Gastrocnemius medialis (tissue), 4 donors: ENCODE data around the gene FAM174B. TPM values are rescaled to one million over a fixed set of nuclear protein-coding genes. Genes with fewer than 3 reads are reported as not detected.
A peak's percentile ranks its signal among the peaks of the same experiment; 100 is the strongest.

Source experiments
- ATAC-seq, 2 donors: fragments of 150-250 bp; one replicate each; pipeline ENCODE4 v1.9.1; 2016
- DNase-seq, 2 donors: peaks; one replicate each; pipeline ENCODE4 v3.0.0-alpha.2; 2019
- H3K27ac ChIP-seq, 4 donors: fragments of 200-600 bp; sonication (generic); 1 replicate in 1 of 4; 2 replicates in 3 of 4; pipeline ENCODE4 v1.5.1; 2016 to 2018; ENCODE audit warnings: mild to moderate bottlenecking in 2 of 4, moderate library complexity in 1 of 4
- H3K27me3 ChIP-seq, 3 donors: fragments of 200-600 bp; sonication (generic) in 2 of 3; 1 replicate in 1 of 3; 2 replicates in 2 of 3; pipeline versions ENCODE4 v1.5.1 to v1.6.0; 2016 to 2019; ENCODE audit warnings: mild to moderate bottlenecking in 1 of 3, moderate library complexity in 1 of 3
- H3K36me3 ChIP-seq, 2 donors: fragments of 200-600 bp; sonication (generic) in 1 of 2; one replicate each; pipeline ENCODE4 v1.5.1; 2017 to 2018
- H3K4me1 ChIP-seq, 2 donors: fragments of 200-600 bp; sonication (generic) in 1 of 2; one replicate each; pipeline ENCODE4 v1.5.1; 2016 to 2017; ENCODE audit warnings: mild to moderate bottlenecking in 2 of 2
- H3K4me3 ChIP-seq, 4 donors: fragments of 200-600 bp; sonication (generic) in 3 of 4; 1 replicate in 1 of 4; 2 replicates in 3 of 4; pipeline ENCODE4 v1.5.1; 2016 to 2019; ENCODE audit warnings: mild to moderate bottlenecking in 2 of 4
- H3K9me3 ChIP-seq, 3 donors: fragments of 200-600 bp; sonication (generic) in 2 of 3; 1 replicate in 1 of 3; 2 replicates in 2 of 3; pipeline ENCODE4 v1.5.1; 2016 to 2019
- CTCF ChIP-seq, 5 experiments: fragments of 450-650 bp in 3 of 5; fragments of 200-600 bp in 2 of 5; sonication (generic) in 2 of 5; IDR thresholded peaks in 4 of 5; conservative IDR thresholded peaks in 1 of 5; 1 replicate in 4 of 5; 2 replicates in 1 of 5; pipeline ENCODE4 v1.5.1; 2016 to 2019; ENCODE audit warnings: antibody characterized with exemption in 5 of 5, mild to moderate bottlenecking in 3 of 5, moderate library complexity in 3 of 5
- POLR2A ChIP-seq, 2 donors: fragments of 450-650 bp; IDR thresholded peaks; one replicate each; pipeline ENCODE4 v1.6.1; 2017; ENCODE audit warnings: antibody characterized with exemption in 2 of 2, mild to moderate bottlenecking in 2 of 2, moderate library complexity in 2 of 2
- in situ Hi-C, 4 donors: fragments of 200-750 bp; cut with MboI; loops; one replicate each; pipeline versions ENCODE4 v1.15.0 to v1.8.0; 2017; ENCODE audit warnings: low sequenced_read_pairs in 4 of 4
- intact Hi-C: fragments of 100-400 bp; cut with DNase I; formaldehyde crosslinking; loops from one replicate; pipeline ENCODE4 v1.15.1; 2023; ENCODE audit warnings: low total_unique reads
- total RNA-seq, 4 donors: library from RNA; depleted of rRNA; stranded (reverse); fragments of >200 nt; gene quantifications; one replicate each; pipeline versions ENCODE4 v1.1.0 to v1.2.3, GENCODE V29; 2016

FAM174B gene
- total RNA-seq, 4 donors from 2014 or later = 7.6 to 22.5 (median 11.6) TPM

GRCh38 chr15:92634671-92635201 lies 20.8 kb downstream of the FAM174B start:
- no peak for DNase-seq
- Histone ChIP-seq H3K9me3 (no peaks in the 10 kb centered on the region), H3K27me3 (no peaks in the 10 kb centered on the region), H3K4me1 (peaks cover 13 to 18% of the 10 kb centered on the region in 2 donors), H3K36me3 (peaks cover 0 to 2% of the 10 kb centered on the region in 2 donors), H3K4me3 (no peak overlapping the region), H3K27ac (peak overlapping the region in 1 of 4 donors; percentile 3)
- in situ Hi-C loops (no loop called here), intact Hi-C loops (no loop called here)
- ATAC-seq = no peak
- TF ChIP-seq CTCF (IDR thresholded peaks at IDR 0.05 in 4 of 5, conservative IDR thresholded peaks at IDR 0.05 in 1 of 5) (no peak), POLR2A (IDR thresholded peaks at IDR 0.05) (no peak)

GRCh38 chr15:92634060-92634459 lies 21.5 kb downstream of the FAM174B start:
- Histone ChIP-seq H3K9me3 (no peaks in the 10 kb centered on the region), H3K4me3 (no peak overlapping the region), H3K27me3 (no peaks in the 10 kb centered on the region), H3K36me3 (peaks cover 0 to 5% of the 10 kb centered on the region in 2 donors), H3K27ac (peak overlapping the region in 2 of 4 donors; percentile 3 to 49), H3K4me1 (peaks cover 13 to 18% of the 10 kb centered on the region in 2 donors)
- ATAC-seq (no peak), DNase-seq (no peak)
- TF ChIP-seq POLR2A (IDR thresholded peaks at IDR 0.05) (no peak), CTCF (IDR thresholded peaks at IDR 0.05 in 4 of 5, conservative IDR thresholded peaks at IDR 0.05 in 1 of 5) (no peak)
- in situ Hi-C loops (no loop called here), intact Hi-C loops (no loop called here)

GRCh38 chr15:92633418-92633817 lies 22.2 kb downstream of the FAM174B start:
- DNase-seq (no peak), ATAC-seq (no peak)
- no peaks in the 10 kb centered on the region for H3K27me3 ChIP-seq
- H3K36me3 ChIP-seq = peaks cover 0 to 5% of the 10 kb centered on the region in 2 donors
- in situ Hi-C loops = no loop called here
- intact Hi-C loops = no loop called here
- H3K4me1 ChIP-seq = peaks cover 9 to 13% of the 10 kb centered on the region in 2 donors
- H3K9me3 ChIP-seq = no peaks in the 10 kb centered on the region
- peak overlapping the region in 1 of 4 donors; percentile 3 for H3K27ac ChIP-seq
- TF ChIP-seq CTCF (IDR thresholded peaks at IDR 0.05 in 4 of 5, conservative IDR thresholded peaks at IDR 0.05 in 1 of 5) = no peak
- H3K4me3 ChIP-seq = no peak overlapping the region

- TF ChIP-seq POLR2A (IDR thresholded peaks at IDR 0.05) (no peak), CTCF (IDR thresholded peaks at IDR 0.05 in 4 of 5, conservative IDR thresholded peaks at IDR 0.05 in 1 of 5) (no peak)
- no peak for DNase-seq
- ATAC-seq = no peak
- H3K36me3 ChIP-seq = peaks cover 0 to 5% of the 10 kb centered on the region in 2 donors
- H3K27me3 ChIP-seq = no peaks in the 10 kb centered on the region
- no peaks in the 10 kb centered on the region for H3K9me3 ChIP-seq
- in situ Hi-C loops = no loop called here
- intact Hi-C loops = no loop called here
- H3K27ac ChIP-seq = peak overlapping the region in 1 of 4 donors; percentile 7
- H3K4me1 ChIP-seq = peaks cover 5 to 9% of the 10 kb centered on the region in 2 donors
- no peak overlapping the region for H3K4me3 ChIP-seq
These were observed 22.6 kb downstream of the FAM174B start for GRCh38 chr15:92633001-92633400.

GRCh38 chr15:92631721-92632120 lies 23.9 kb downstream of the FAM174B start:
- in situ Hi-C loops = no loop called here
- H3K27ac ChIP-seq = peak overlapping the region in 2 of 4 donors; percentile 9 to 38
- peaks cover 0 to 5% of the 10 kb centered on the region in 2 donors for H3K36me3 ChIP-seq
- no peaks in the 10 kb centered on the region for H3K9me3 ChIP-seq
- H3K27me3 ChIP-seq = no peaks in the 10 kb centered on the region
- peak in 1 of 2 donors; percentile 28 for ATAC-seq
- H3K4me3 ChIP-seq = no peak overlapping the region
- peaks cover 0 to 3% of the 10 kb centered on the region in 2 donors for H3K4me1 ChIP-seq
- no peak for DNase-seq
- TF ChIP-seq POLR2A (IDR thresholded peaks at IDR 0.05) (no peak), CTCF (IDR thresholded peaks at IDR 0.05 in 4 of 5, conservative IDR thresholded peaks at IDR 0.05 in 1 of 5) (no peak)
- intact Hi-C loops = no loop called here
